ENCODE measurements around the gene CACNA1I.

The CACNA1I gene

DNA sequence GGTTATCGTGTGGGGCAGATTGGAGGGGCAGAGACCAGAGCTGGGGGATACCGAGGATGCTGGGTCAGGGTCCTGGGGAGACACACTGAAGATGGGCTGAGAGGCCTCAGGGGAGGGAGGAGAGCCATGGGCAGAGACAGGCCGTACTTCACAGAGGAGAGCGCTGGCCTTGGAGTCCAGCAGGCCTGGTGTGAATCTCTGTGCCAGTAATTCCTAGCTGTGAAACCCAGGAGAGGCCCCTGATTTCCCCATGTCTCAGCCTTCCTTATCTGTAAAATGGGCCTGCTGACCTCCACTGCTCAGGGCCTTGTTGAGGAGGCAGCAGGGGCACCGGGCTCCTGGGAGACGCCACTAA lies 23.4 kb downstream of the CACNA1I start:
- H3K27ac ChIP-seq = peak overlapping the region; percentile 15
- TF ChIP-seq ZFX (IDR thresholded peaks at IDR 0.05) = no peak
- TF ChIP-seq, protein P1, sequence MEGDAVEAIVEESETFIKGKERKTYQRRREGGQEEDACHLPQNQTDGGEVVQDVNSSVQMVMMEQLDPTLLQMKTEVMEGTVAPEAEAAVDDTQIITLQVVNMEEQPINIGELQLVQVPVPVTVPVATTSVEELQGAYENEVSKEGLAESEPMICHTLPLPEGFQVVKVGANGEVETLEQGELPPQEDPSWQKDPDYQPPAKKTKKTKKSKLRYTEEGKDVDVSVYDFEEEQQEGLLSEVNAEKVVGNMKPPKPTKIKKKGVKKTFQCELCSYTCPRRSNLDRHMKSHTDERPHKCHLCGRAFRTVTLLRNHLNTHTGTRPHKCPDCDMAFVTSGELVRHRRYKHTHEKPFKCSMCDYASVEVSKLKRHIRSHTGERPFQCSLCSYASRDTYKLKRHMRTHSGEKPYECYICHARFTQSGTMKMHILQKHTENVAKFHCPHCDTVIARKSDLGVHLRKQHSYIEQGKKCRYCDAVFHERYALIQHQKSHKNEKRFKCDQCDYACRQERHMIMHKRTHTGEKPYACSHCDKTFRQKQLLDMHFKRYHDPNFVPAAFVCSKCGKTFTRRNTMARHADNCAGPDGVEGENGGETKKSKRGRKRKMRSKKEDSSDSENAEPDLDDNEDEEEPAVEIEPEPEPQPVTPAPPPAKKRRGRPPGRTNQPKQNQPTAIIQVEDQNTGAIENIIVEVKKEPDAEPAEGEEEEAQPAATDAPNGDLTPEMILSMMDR (conservative IDR thresholded peaks at IDR 0.05) = no peak

DNA sequence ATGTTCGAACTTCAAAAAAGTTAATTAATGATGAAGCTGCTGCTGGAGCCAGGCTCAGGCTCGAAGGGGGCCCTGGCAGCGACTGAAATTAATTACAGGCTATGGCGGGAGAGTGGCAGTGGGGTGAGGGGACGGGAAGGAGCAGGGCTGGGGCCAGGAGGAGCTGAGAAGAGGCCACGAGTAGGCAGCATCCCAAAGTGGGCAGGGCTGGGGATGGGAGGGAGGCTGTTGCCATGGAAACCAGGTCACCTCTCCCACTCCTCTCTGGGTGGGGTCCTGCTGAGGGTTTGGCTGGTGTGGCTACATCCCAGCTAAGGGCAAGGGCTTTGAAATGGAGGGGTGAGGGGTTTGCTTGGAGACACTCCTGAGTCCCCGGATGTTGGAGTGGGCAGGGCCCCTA lies 23.9 kb downstream of the CACNA1I start:
- no peak overlapping the region; the same call in 1 of the 2 replicates for H3K27ac ChIP-seq
- TF ChIP-seq, protein P1 (conservative IDR thresholded peaks at IDR 0.05) = no peak
- TF ChIP-seq ZFX (IDR thresholded peaks at IDR 0.05) = no peak

DNA sequence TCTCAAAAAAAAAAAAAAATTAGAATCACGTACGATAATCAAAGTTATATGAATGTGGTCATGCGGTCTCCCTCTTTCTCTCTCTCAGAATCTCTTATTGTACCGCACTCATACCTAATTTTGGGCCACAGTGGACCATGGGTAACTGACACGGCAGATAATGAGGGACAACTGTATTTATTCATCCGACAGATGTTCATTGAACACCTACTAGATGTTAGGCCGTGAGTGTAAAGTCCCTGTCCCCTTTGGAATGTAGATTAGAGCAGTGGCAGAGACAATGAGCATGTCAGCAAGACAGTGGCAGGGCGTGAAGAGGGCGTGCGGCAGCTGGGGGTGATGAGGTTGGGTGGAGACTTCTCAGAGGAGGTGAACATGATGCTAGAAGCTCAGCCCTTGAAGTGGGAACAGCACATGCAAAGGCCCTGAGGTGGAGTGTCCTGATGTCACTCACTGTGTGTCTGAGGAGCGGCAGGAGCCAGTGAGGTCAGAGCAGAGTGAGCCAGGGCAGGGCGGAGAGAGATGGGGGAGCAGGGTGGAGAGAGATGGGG lies 25.1 kb downstream of the CACNA1I start:
- TF ChIP-seq ZFX (IDR thresholded peaks at IDR 0.05) = no peak
- TF ChIP-seq, protein P1 (conservative IDR thresholded peaks at IDR 0.05) = no peak
- H3K27ac ChIP-seq = no peak overlapping the region

DNA sequence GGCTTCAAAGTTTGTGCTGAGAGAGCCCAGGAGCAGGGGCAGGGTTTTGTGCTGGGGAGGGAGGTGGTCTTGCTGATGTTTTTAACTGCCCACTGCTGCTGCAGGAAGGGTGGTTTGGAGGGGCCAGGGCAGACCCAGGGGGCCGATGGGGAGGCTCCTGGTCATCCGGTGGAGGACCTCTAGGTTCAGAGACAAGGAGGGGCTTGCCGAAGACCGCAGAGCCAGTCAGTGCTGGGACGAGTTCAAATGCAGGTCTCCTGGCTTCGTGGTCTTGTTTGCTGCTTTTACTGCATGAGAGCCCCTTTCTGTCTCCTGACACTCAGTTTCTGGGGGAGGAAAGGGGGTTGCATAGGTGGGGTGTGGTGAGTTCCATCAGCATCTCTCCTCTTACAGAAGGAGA lies 26.0 kb downstream of the CACNA1I start:
- no peak for TF ChIP-seq ZFX (IDR thresholded peaks at IDR 0.05)
- TF ChIP-seq, protein P1 (conservative IDR thresholded peaks at IDR 0.05) = no peak
- H3K27ac ChIP-seq = no peak overlapping the region

DNA sequence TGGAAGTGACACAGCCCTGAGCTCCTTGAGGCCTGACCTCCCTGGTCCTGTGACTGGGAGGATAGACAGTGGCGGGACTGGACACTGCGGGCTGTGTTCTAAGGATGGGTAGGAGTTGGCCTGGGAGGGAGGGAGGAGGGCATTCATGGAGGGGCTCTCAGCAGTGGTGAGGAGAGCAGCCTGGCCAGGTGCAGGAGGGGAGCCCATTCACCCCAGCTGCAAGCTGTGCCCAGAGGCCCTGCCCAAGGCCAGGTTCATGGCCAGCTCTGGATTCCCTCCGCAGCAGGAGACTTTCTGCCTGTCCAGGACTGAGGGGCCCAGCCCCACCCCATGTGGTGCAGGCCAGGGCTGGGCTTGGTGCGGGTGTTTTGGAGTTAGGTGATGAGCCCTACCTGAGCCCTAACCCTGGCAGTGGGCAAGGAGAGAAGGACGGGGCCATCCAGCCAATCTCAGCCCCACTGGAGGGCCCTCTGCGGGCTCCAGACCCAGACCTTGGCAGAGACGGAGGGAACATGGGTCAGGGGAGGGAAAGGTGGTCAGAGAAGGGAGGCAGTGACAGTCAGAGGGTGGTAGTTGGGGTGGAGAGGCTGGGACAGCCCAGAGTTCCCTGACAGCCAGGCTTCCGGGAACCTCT lies 26.8 kb downstream of the CACNA1I start:
- H3K27ac ChIP-seq = peak overlapping the region; percentile 37
- no peak for TF ChIP-seq ZFX (IDR thresholded peaks at IDR 0.05)
- TF ChIP-seq, protein P1 (conservative IDR thresholded peaks at IDR 0.05) = no peak

DNA sequence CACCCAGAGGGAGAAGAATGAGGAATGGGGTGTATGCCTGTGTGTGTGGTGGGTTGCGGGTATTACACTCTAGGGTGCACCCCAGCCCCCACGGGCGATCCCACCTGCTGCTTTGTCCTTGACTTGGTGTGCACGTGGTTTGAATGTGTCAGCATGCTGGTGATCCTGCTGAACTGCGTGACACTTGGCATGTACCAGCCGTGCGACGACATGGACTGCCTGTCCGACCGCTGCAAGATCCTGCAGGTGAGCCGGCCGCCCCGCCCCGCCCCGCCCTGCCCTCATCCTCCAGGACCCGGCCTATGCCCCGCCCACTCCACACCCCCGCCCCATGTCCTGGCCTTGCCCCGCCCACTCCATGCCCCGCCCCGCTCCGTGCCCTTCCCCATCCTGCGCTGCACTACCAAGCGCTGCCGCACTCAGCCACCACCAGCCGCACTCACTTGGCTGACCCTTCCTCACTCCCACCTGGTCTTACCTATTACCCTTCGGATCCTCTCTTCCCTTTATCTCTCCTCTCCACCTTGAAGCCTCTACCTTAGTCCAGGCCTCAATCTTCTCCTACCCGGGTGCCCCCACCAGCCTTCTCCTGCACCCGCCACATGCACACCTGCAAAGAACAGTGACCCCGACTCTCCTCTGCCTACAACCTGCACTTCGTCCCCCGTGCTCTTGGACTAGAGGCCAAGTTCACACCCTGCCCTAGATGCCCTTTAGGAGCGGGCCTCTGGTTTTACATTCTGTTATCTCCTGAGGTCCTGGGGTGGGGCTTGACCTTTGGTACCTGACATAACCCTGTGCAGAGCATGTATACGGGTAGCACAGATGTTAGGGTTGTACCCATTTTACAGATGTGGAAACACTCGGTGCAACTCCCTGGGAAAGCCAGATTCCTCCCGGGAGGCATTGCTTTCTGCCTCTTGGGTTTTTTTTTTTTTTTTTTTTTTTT lies 27.7 kb downstream of the CACNA1I start:
- peak overlapping the region; percentile 37 for H3K27ac ChIP-seq
- TF ChIP-seq ZFX (IDR thresholded peaks at IDR 0.05) = no peak
- TF ChIP-seq, protein P1 (conservative IDR thresholded peaks at IDR 0.05) = no peak; the same call in 1 of the 2 replicates
